ENCODE data around the gene ADORA2B. TPM values are rescaled to one million over a fixed set of nuclear protein-coding genes. Genes with fewer than 3 reads are reported as not detected.

The ADORA2B gene
- total RNA-seq, 1 experiment from 2014 or later = 1.5 TPM

GRCh38 chr17:15918661-15919259, 26.2 kb upstream of the ADORA2B start:
- Histone ChIP-seq H3K36me3 (ENCODE audit: control insufficient read depth, insufficient read depth, low read length) (no peaks in the 10 kb centered on the region), H3K4me1 (no peaks in the 10 kb centered on the region), H3K9me3 (no peaks in the 10 kb centered on the region), H3K4me3 (ENCODE audit: low read depth, low read length) (no peak overlapping the region), H3K27me3 (replicated peaks; ENCODE audit: control insufficient read depth, insufficient read depth, low read length) (no peaks in the 10 kb centered on the region)
- TF ChIP-seq CTCF (IDR thresholded peaks at IDR 0.05; ENCODE audit: insufficient read depth in 1 of 2, low read depth in 1 of 2, low read length in 1 of 2, severe bottlenecking in 1 of 2, unreplicated experiment in 1 of 2) = no peak
- no peak overlapping the region for H3K27ac Mint-ChIP-seq (ENCODE audit: unreplicated experiment)
- H3K4me1 Mint-ChIP-seq (ENCODE audit: low read depth, unreplicated experiment) = no peaks in the 10 kb centered on the region
- BruUV-seq (replicated peaks) = no TSS peak
- no peaks in the 10 kb centered on the region for H3K9me3 Mint-ChIP-seq (ENCODE audit: unreplicated experiment)
- no peaks in the 10 kb centered on the region for H3K36me3 Mint-ChIP-seq (ENCODE audit: insufficient read depth, unreplicated experiment)
- ChIA-PET POLR2A (no interaction called here), CTCF (no interaction called here)
- no peak for DNase-seq
- intact Hi-C loops (cut with micrococcal nuclease; ENCODE audit: unreplicated experiment) = no loop called here
- no peaks in the 10 kb centered on the region for H3K27me3 Mint-ChIP-seq (ENCODE audit: insufficient read depth, unreplicated experiment)
- no peak overlapping the region for H3K4me3 Mint-ChIP-seq (ENCODE audit: unreplicated experiment)

GRCh38 chr17:15919466-15919865, 25.5 kb upstream of the ADORA2B start:
- Mint-ChIP-seq H3K27ac (ENCODE audit: unreplicated experiment) (no peak overlapping the region), H3K4me1 (ENCODE audit: low read depth, unreplicated experiment) (no peaks in the 10 kb centered on the region), H3K9me3 (ENCODE audit: unreplicated experiment) (no peaks in the 10 kb centered on the region), H3K27me3 (ENCODE audit: insufficient read depth, unreplicated experiment) (no peaks in the 10 kb centered on the region), H3K36me3 (ENCODE audit: insufficient read depth, unreplicated experiment) (no peaks in the 10 kb centered on the region), H3K4me3 (ENCODE audit: unreplicated experiment) (no peak overlapping the region)
- no peak for DNase-seq
- no TSS peak for BruUV-seq (replicated peaks)
- ChIA-PET POLR2A (no interaction called here), CTCF (no interaction called here)
- intact Hi-C loops (cut with micrococcal nuclease; ENCODE audit: unreplicated experiment) = no loop called here
- H3K27me3 ChIP-seq (replicated peaks; ENCODE audit: control insufficient read depth, insufficient read depth, low read length) = no peaks in the 10 kb centered on the region
- no peaks in the 10 kb centered on the region for H3K4me1 ChIP-seq
- H3K36me3 ChIP-seq (ENCODE audit: control insufficient read depth, insufficient read depth, low read length) = no peaks in the 10 kb centered on the region
- no peaks in the 10 kb centered on the region for H3K9me3 ChIP-seq
- no peak for TF ChIP-seq CTCF (IDR thresholded peaks at IDR 0.05; ENCODE audit: insufficient read depth in 1 of 2, low read depth in 1 of 2, low read length in 1 of 2, severe bottlenecking in 1 of 2, unreplicated experiment in 1 of 2)
- H3K4me3 ChIP-seq (ENCODE audit: low read depth, low read length) = no peak overlapping the region

GRCh38 chr17:15920758-15921239, 24.1 kb upstream of the ADORA2B start:
- H3K27ac Mint-ChIP-seq (ENCODE audit: unreplicated experiment) = no peak overlapping the region

More at GRCh38 chr17:15920758-15921239, 24.1 kb upstream of the ADORA2B start:
- H3K36me3 Mint-ChIP-seq (ENCODE audit: insufficient read depth, unreplicated experiment) = no peaks in the 10 kb centered on the region
- ChIA-PET POLR2A (interaction anchor here (0.7 kb wide), 1 partner anchor 22 kb away, joined by 5 read pairs; no protein-coding TSS in a partner anchor), CTCF (no interaction called here)
- no peak for TF ChIP-seq CTCF (IDR thresholded peaks at IDR 0.05; ENCODE audit: insufficient read depth in 1 of 2, low read depth in 1 of 2, low read length in 1 of 2, severe bottlenecking in 1 of 2, unreplicated experiment in 1 of 2)
- H3K36me3 ChIP-seq (ENCODE audit: control insufficient read depth, insufficient read depth, low read length) = no peaks in the 10 kb centered on the region
- H3K27me3 ChIP-seq (replicated peaks; ENCODE audit: control insufficient read depth, insufficient read depth, low read length) = no peaks in the 10 kb centered on the region
- H3K4me3 ChIP-seq (ENCODE audit: low read depth, low read length) = no peak overlapping the region
- no peaks in the 10 kb centered on the region for H3K9me3 ChIP-seq
- H3K4me3 Mint-ChIP-seq (ENCODE audit: unreplicated experiment) = no peak overlapping the region
- no peaks in the 10 kb centered on the region for H3K27me3 Mint-ChIP-seq (ENCODE audit: insufficient read depth, unreplicated experiment)
- no peaks in the 10 kb centered on the region for H3K4me1 Mint-ChIP-seq (ENCODE audit: low read depth, unreplicated experiment)
- intact Hi-C loops (cut with micrococcal nuclease; ENCODE audit: unreplicated experiment) = no loop called here
- H3K9me3 Mint-ChIP-seq (ENCODE audit: unreplicated experiment) = no peaks in the 10 kb centered on the region
- no peaks in the 10 kb centered on the region for H3K4me1 ChIP-seq
- no TSS peak for BruUV-seq (replicated peaks)
- peak; percentile 5 to 38 for DNase-seq
